Suprapubic skin (tissue), 3 donors: Measurements from ENCODE around the gene SPNS3.

Experiments used
- CTCF ChIP-seq, 2 donors: fragments of 200-600 bp in 1 of 2; fragments of 450-650 bp in 1 of 2; sonication (generic) in 1 of 2; IDR thresholded peaks; one replicate each; pipeline ENCODE4 v1.5.1; 2016 to 2019; ENCODE audit warnings: antibody characterized with exemption in 2 of 2, mild to moderate bottlenecking in 1 of 2, moderate library complexity in 1 of 2
- POLR2A ChIP-seq, 2 donors: fragments of 450-650 bp; IDR thresholded peaks; one replicate each; pipeline ENCODE4 v1.6.1; 2017; ENCODE audit warnings: antibody characterized with exemption in 2 of 2, mild to moderate bottlenecking in 2 of 2, moderate library complexity in 2 of 2

GRCh38 chr17:4426499-4427208, 7.1 kb upstream of the SPNS3 start:
- TF ChIP-seq CTCF (IDR thresholded peaks at IDR 0.05): no peak
- no peak for TF ChIP-seq POLR2A (IDR thresholded peaks at IDR 0.05)
